Kidney (tissue), 14 donors: ENCODE data around the gene EN2. TPM values are rescaled to one million over a fixed set of nuclear protein-coding genes. Genes with fewer than 3 reads are reported as not detected.

Experiments used
- DNase-seq, 5 donors: peaks; one replicate each; pipeline ENCODE4 v3.0.0-alpha.2; 2013 to 2020
- FAIRE-seq: peaks from 2 replicates; lab custom pipeline; 2012; peaks lifted over from hg19 to GRCh38; lab: Jason Lieb, UNC
- H3K27ac ChIP-seq, 2 donors: one replicate each; pipeline ENCODE4 v1.7.0; 2013; ENCODE audit warnings: low read depth in 2 of 2, low read length in 2 of 2, inconsistent platforms in 1 of 2
- H3K27me3 ChIP-seq: one replicate; pipeline ENCODE4 v1.7.1; 2013; ENCODE audit warnings: low read length, inconsistent platforms; ENCODE audit not compliant: control insufficient read depth, insufficient read depth
- H3K36me3 ChIP-seq, 3 donors: one replicate each; pipeline versions ENCODE4 v1.7.0 to v1.7.1; 2013; ENCODE audit warnings: low read length in 3 of 3, control low read depth in 1 of 3, inconsistent platforms in 1 of 3; ENCODE audit not compliant: insufficient read depth in 3 of 3, control insufficient read depth in 2 of 3
- H3K4me1 ChIP-seq, 3 donors: one replicate each; pipeline versions ENCODE4 v1.7.0 to v1.7.1; 2013; ENCODE audit warnings: low read length in 3 of 3, inconsistent platforms in 1 of 3, low read depth in 1 of 3; ENCODE audit not compliant: control insufficient read depth in 2 of 3, insufficient read depth in 2 of 3
- H3K4me3 ChIP-seq, 3 donors: one replicate each; pipeline versions ENCODE4 v1.7.0 to v1.8.1; 2013; ENCODE audit warnings: low read length in 3 of 3, control low read depth in 1 of 3, inconsistent platforms in 1 of 3
- H3K9ac ChIP-seq, 3 donors: one replicate each; pipeline versions ENCODE4 v1.7.0 to v1.7.1; 2013; ENCODE audit warnings: low read length in 3 of 3, control low read depth in 1 of 3, inconsistent platforms in 1 of 3
- H3K9me3 ChIP-seq, 3 donors: one replicate each; pipeline versions ENCODE4 v1.7.0 to v1.7.1; 2013; ENCODE audit warnings: low read length in 3 of 3, control low read depth in 1 of 3, inconsistent platforms in 1 of 3; ENCODE audit not compliant: control insufficient read depth in 2 of 3, insufficient read depth in 1 of 3
- CTCF ChIP-seq: IDR thresholded peaks from 3 replicates; pipeline ENCODE4 v1.5.1; 2012; ENCODE audit warnings: mild to moderate bottlenecking, moderate library complexity, borderline replicate concordance; ENCODE audit not compliant: insufficient read depth; ENCODE audit errors: extremely low read depth
- intact Hi-C: fragments of 100-400 bp; cut with DNase I; formaldehyde crosslinking; loops from one replicate; pipeline ENCODE4 v1.11.1; 2022
- polyA plus RNA-seq: library from polyadenylated mRNA; stranded (reverse); fragments of 350-450 nt; fragmentation: Illumina TruSeq; extraction: RNeasy Lipid Tissue Mini Kit (QIAGEN cat#74804); gene quantifications from one replicate; pipeline ENCODE4 v1.2.3, GENCODE V29; 2014; ENCODE audit warnings: low read depth, low replicate concordance; ENCODE audit not compliant: insufficient read depth
- total RNA-seq: library from RNA; stranded (reverse); fragmentation: NEBNext Ultra II Directional; extraction: Animal tissue kit (Norgen Biotek cat#: 25700); gene quantifications from one replicate; pipeline ENCODE4 v1.2.1, GENCODE V29; 2021
- donor health status: control.
- donor health status: control.
- donor health status: control.
- donor health status: control.
- donor health status: control.
- donor health status: DM: yes; HTN: yes; CAD: no.
- donor health status: Normal renal cell carcinoma (clear cell type).

EN2 gene
- total and polyA plus RNA-seq, 2 donors from 2014 or later = 0.13 TPM; not detected in 1

DNA sequence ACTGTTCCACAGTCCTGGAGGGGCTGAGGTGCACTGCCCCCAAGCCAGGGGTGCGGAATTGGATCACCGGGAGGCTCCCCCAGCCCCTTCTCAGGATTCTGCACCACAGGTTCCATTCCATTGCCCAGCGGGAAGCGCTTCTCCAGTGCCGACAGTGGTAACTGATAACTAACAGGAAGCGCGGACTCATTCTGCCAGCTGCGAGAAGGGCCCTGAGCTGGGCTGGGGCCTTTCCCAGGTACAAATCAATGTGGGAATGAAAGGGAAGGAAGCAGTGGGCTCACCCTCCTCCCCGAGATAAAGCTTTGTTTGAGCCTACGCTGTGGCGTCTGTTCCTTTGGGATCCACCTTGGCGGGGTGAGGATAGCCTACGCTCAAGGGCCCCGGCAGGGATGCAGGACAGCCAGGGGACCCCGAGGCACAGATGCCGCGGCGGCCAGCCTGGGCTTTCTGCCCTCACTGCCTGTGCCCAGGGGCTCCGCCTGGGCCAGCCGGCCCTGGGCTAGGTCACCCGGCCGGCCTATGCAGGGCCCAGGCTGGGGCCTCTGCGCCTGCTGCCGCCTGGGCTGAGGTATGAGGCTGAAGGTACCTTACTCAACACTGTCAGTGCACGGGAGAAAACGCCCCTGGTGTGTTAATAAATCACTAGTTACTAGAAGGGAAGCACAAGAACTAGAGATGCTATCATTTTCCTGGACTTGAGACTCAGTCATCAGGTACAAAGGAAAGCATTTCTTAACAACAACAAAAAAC is 39.4 kb downstream of the EN2 start:
- Histone ChIP-seq H3K27me3 (peaks cover 33% of the 10 kb centered on the region), H3K4me3 (no peak overlapping the region), H3K27ac (no peak overlapping the region), H3K9me3 (no peaks in the 10 kb centered on the region), H3K36me3 (no peaks in the 10 kb centered on the region), H3K9ac (no peak overlapping the region), H3K4me1 (no peaks in the 10 kb centered on the region)
- DNase-seq (peak in 3 of 5 donors; percentile 36 to 63 (median 55)), FAIRE-seq (no peak)
- TF ChIP-seq CTCF = no peak
- intact Hi-C loops = no loop called here

DNA sequence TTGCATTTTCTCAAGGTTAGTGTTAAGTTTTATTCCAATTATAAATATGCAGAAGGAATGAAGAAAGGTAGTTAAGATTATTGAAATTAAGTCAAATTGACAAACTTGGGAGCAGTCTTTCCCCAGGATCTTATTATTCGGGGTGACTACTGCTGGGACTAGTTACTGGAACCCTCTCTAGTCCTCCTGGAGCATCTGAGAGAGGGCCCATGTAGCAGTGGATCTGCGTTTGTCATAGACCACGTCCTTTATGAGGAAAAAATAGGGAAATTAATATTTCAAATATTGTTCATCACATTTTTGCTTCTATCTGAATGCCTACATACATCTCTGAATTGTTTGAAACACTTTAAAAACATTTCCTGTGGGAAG is 47.5 kb downstream of the EN2 start:
- intact Hi-C loops = no loop called here
- DNase-seq (no peak), FAIRE-seq (no peak)
- peaks cover 75% of the 10 kb centered on the region for H3K27me3 ChIP-seq
- H3K9me3 ChIP-seq = no peaks in the 10 kb centered on the region
- peaks cover 0 to 4% (median 0%) of the 10 kb centered on the region in 3 donors for H3K4me1 ChIP-seq
- H3K9ac ChIP-seq = no peak overlapping the region
- H3K27ac ChIP-seq = no peak overlapping the region
- no peak for TF ChIP-seq CTCF
- no peaks in the 10 kb centered on the region for H3K36me3 ChIP-seq
- H3K4me3 ChIP-seq = no peak overlapping the region

- intact Hi-C loops = no loop called here
- FAIRE-seq = no peak
- H3K9me3 ChIP-seq = no peaks in the 10 kb centered on the region
- no peak overlapping the region for H3K4me3 ChIP-seq
- no peak overlapping the region for H3K9ac ChIP-seq
- H3K27ac ChIP-seq = no peak overlapping the region
- peak in 4 of 5 donors; percentile 26 to 71 (median 60) for DNase-seq
- no peak for TF ChIP-seq CTCF
- H3K4me1 ChIP-seq = peaks cover 0 to 4% (median 0%) of the 10 kb centered on the region in 3 donors
- peaks cover 80% of the 10 kb centered on the region for H3K27me3 ChIP-seq
- no peaks in the 10 kb centered on the region for H3K36me3 ChIP-seq
Measured at GRCh38 chr7:155506854-155507337, 49.0 kb downstream of the EN2 start.

- no peak for TF ChIP-seq CTCF
- Histone ChIP-seq H3K27ac (no peak overlapping the region), H3K27me3 (peaks cover 80% of the 10 kb centered on the region), H3K36me3 (no peaks in the 10 kb centered on the region), H3K9ac (no peak overlapping the region), H3K4me1 (peaks cover 0 to 4% (median 0%) of the 10 kb centered on the region in 3 donors), H3K9me3 (no peaks in the 10 kb centered on the region), H3K4me3 (no peak overlapping the region)
- FAIRE-seq = no peak
- intact Hi-C loops = no loop called here
- no peak for DNase-seq
Measured at GRCh38 chr7:155507576-155507975, 49.6 kb downstream of the EN2 start.
